GM11168 (cell line): ENCODE measurements around the gene RCOR3.

Source experiments
- in situ Hi-C: fragments of 300-500 bp; cut with MboI; formaldehyde crosslinking; loops from one replicate; pipeline ENCODE4 v1.12.0; 2022; ENCODE audit warnings: low sequenced_read_pairs; ENCODE audit not compliant: unreplicated experiment

The RCOR3 gene

GRCh38 chr1:211323156-211324063, 64.2 kb downstream of the RCOR3 start:
- in situ Hi-C loops: loop anchor here (5.0 to 10.0 kb wide), 2 partner anchors 34 to 151 kb away; no protein-coding TSS in a partner anchor

- in situ Hi-C loops: loop anchor here (5.0 to 10.0 kb wide), 2 partner anchors 32 to 150 kb away; no protein-coding TSS in a partner anchor
Observed at GRCh38 chr1:211324992-211325775, 66.0 kb downstream of the RCOR3 start.

- in situ Hi-C loops: loop anchor here (10.0 kb wide), 1 partner anchor 149 kb away; no protein-coding TSS in a partner anchor
Observed at GRCh38 chr1:211326140-211326527, 67.0 kb downstream of the RCOR3 start.

GRCh38 chr1:211326528-211327345, 67.6 kb downstream of the RCOR3 start, which contains the start of gene TRAF5:
Gene TRAF5 (plus strand): TSS chr1:211326833. CDS start chr1:211353240, 26,407 bp downstream.
- in situ Hi-C loops: loop anchor here (10.0 kb wide), 1 partner anchor 148 kb away; no protein-coding TSS in a partner anchor

- in situ Hi-C loops: loop anchor here (10.0 kb wide), 1 partner anchor 147 kb away; no protein-coding TSS in a partner anchor
Observed at GRCh38 chr1:211327346-211327921, 68.3 kb downstream of the RCOR3 start.

- in situ Hi-C loops: loop anchor here (10.0 kb wide), 1 partner anchor 147 kb away; no protein-coding TSS in a partner anchor
Observed at GRCh38 chr1:211328084-211328694, 69.0 kb downstream of the RCOR3 start.

- in situ Hi-C loops: loop anchor here (10.0 kb wide), 1 partner anchor 146 kb away; no protein-coding TSS in a partner anchor
Observed at GRCh38 chr1:211328866-211329475, 69.8 kb downstream of the RCOR3 start.

GRCh38 chr1:211329764-211330201, 70.6 kb downstream of the RCOR3 start:
- in situ Hi-C loops: loop anchor here (10.0 kb wide), 1 partner anchor 145 kb away; no protein-coding TSS in a partner anchor

- in situ Hi-C loops: no loop called here
Observed at GRCh38 chr1:211330282-211330936, 71.2 kb downstream of the RCOR3 start.

- in situ Hi-C loops: no loop called here
Observed at GRCh38 chr1:211331011-211331709, 72.0 kb downstream of the RCOR3 start.

- in situ Hi-C loops: no loop called here
Observed at GRCh38 chr1:211332036-211332616, 73.0 kb downstream of the RCOR3 start.

GRCh38 chr1:211332830-211333229, 73.7 kb downstream of the RCOR3 start:
- in situ Hi-C loops: no loop called here

GRCh38 chr1:211333906-211334305, 74.7 kb downstream of the RCOR3 start:
- in situ Hi-C loops: no loop called here

- in situ Hi-C loops: no loop called here
Observed at GRCh38 chr1:211334986-211335385, 75.8 kb downstream of the RCOR3 start.

GRCh38 chr1:211335522-211336157, 76.5 kb downstream of the RCOR3 start:
- in situ Hi-C loops: no loop called here

GRCh38 chr1:211336161-211336560, 77.0 kb downstream of the RCOR3 start:
- in situ Hi-C loops: no loop called here
